HEK293 (cell line): ENCODE measurements around the gene NUP62.
A peak's percentile ranks its signal among the peaks of the same experiment; 100 is the strongest.

Experiments used
- BCL11A ChIP-seq: fragments of 450-650 bp; formaldehyde crosslinking; IDR thresholded peaks from 2 replicates; pipeline ENCODE4 v1.5.1; 2016; ENCODE audit warnings: low read depth, missing biosample characterization, missing genetic modification characterization
- GLIS2 ChIP-seq: fragments of 450-650 bp; formaldehyde crosslinking; IDR thresholded peaks from 2 replicates; pipeline ENCODE4 v1.5.1; 2016; ENCODE audit warnings: missing biosample characterization, missing genetic modification characterization
- HOXC10 ChIP-seq: sonication (generic); formaldehyde crosslinking; IDR thresholded peaks from 2 replicates; pipeline ENCODE4 v1.8.1; 2023; ENCODE audit warnings: mild to moderate bottlenecking, missing genetic modification reagents
- KLF10 ChIP-seq: fragments of 450-650 bp; IDR thresholded peaks from 2 replicates; pipeline ENCODE4 v1.5.1; 2018; ENCODE audit warnings: missing biosample characterization, mild to moderate bottlenecking, missing genetic modification characterization
- PRDM10 ChIP-seq: fragments of 450-650 bp; formaldehyde crosslinking; IDR thresholded peaks from 2 replicates; pipeline ENCODE4 v1.5.1; 2016; ENCODE audit warnings: missing biosample characterization, missing genetic modification characterization
- ZBTB20 ChIP-seq: fragments of 450-650 bp; formaldehyde crosslinking; IDR thresholded peaks from 2 replicates; pipeline ENCODE4 v1.5.1; 2016; ENCODE audit warnings: missing biosample characterization, missing genetic modification characterization
- ZBTB49 ChIP-seq: fragments of 450-650 bp; formaldehyde crosslinking; IDR thresholded peaks from 2 replicates; pipeline ENCODE4 v1.5.1; 2016; ENCODE audit warnings: missing biosample characterization, missing genetic modification characterization, low read depth
- ZFHX2 ChIP-seq: fragments of 450-650 bp; formaldehyde crosslinking; conservative IDR thresholded peaks from 2 replicates; pipeline ENCODE4 v1.5.1; 2016; ENCODE audit warnings: missing biosample characterization, missing genetic modification characterization
- ZFP37 ChIP-seq: fragments of 450-650 bp; formaldehyde crosslinking; IDR thresholded peaks from 2 replicates; pipeline ENCODE4 v1.5.1; 2016; ENCODE audit warnings: missing biosample characterization, missing genetic modification characterization
- ZNF10 ChIP-seq: fragments of 450-650 bp; formaldehyde crosslinking; IDR thresholded peaks from 2 replicates; pipeline ENCODE4 v1.5.1; 2017; ENCODE audit warnings: missing biosample characterization, missing genetic modification characterization
- ZNF19 ChIP-seq: fragments of 450-650 bp; formaldehyde crosslinking; IDR thresholded peaks from 2 replicates; pipeline ENCODE4; 2016; ENCODE audit warnings: missing biosample characterization, missing genetic modification characterization, low read depth
- ZNF280D ChIP-seq: fragments of 450-650 bp; formaldehyde crosslinking; IDR thresholded peaks from 2 replicates; pipeline ENCODE4 v1.5.1; 2016; ENCODE audit warnings: missing biosample characterization, missing genetic modification characterization
- ZNF398 ChIP-seq: fragments of 450-650 bp; formaldehyde crosslinking; IDR thresholded peaks from 2 replicates; pipeline ENCODE4 v1.5.1; 2017; ENCODE audit warnings: missing biosample characterization, missing genetic modification characterization
- ZNF501 ChIP-seq: fragments of 450-650 bp; formaldehyde crosslinking; IDR thresholded peaks from 2 replicates; pipeline ENCODE4 v1.5.1; 2016; ENCODE audit warnings: missing biosample characterization, missing genetic modification characterization
- ZNF580 ChIP-seq: fragments of 450-650 bp; formaldehyde crosslinking; IDR thresholded peaks from 2 replicates; pipeline ENCODE4 v1.5.1; 2016; ENCODE audit warnings: missing biosample characterization, missing genetic modification characterization
- ZNF596 ChIP-seq: fragments of 450-650 bp; IDR thresholded peaks from 2 replicates; pipeline ENCODE4 v1.5.0; 2018; ENCODE audit warnings: missing biosample characterization, mild to moderate bottlenecking, missing genetic modification characterization, moderate library complexity
- ZXDB ChIP-seq: fragments of 450-650 bp; formaldehyde crosslinking; IDR thresholded peaks from 2 replicates; pipeline ENCODE4 v1.5.1; 2016; ENCODE audit warnings: missing biosample characterization, missing genetic modification characterization
- TF ChIP-seq, protein P1 (sequence below): fragments of 450-650 bp; formaldehyde crosslinking; IDR thresholded peaks from 2 replicates; pipeline ENCODE4 v1.5.1; 2016; ENCODE audit warnings: missing biosample characterization, missing genetic modification characterization
- TF ChIP-seq, protein P2 (sequence below): fragments of 450-650 bp; formaldehyde crosslinking; optimal IDR thresholded peaks from 2 replicates; pipeline ENCODE3; 2016; ENCODE audit warnings: missing biosample characterization, mild to moderate bottlenecking, missing genetic modification characterization
- TF ChIP-seq, protein P3 (sequence below): fragments of 450-650 bp; formaldehyde crosslinking; IDR thresholded peaks from 2 replicates; pipeline ENCODE4 v1.5.1; 2017; ENCODE audit warnings: missing biosample characterization, missing genetic modification characterization

Gene NUP62

DNA sequence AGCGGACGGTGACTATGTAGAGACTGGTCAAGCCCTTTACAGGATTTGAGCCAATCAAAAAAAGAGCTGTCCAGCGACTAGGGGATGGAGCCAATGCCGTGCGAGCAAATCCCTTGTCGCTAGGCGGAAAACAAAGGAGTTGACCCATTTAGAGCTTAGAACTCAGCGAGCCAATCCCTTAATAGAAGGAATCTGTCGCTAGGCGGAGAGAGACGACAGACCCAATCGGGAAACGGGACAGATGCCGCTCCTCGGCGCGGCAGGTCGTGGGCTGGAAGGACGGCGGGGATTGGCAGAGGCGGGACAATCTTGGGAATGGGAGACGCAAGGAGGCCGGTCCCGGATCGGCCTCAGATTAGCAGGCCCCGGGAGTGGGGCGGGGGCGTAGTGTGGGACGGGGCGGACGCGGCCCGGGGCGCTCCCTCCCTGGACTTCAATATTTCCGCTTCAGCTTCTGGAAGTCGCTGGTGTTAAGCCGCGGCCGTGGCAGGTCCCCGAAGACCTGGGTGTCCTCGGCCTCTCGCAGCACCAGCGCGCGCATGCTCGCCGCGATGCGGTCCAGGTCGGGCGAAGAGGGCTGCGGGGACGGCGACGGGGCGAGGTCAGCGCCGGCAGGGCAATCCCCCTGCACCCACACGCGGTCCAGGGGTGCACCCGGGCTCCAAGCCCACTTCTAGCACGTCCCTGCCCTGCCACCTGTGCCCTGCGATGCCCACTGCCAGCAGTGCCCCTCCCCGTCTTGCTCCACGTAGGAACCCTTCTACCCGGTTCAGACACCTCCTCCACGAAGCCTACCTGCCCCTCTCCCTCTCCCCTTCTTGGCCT, 59.6 kb downstream of the NUP62 start (continued):
- TF ChIP-seq, protein P1, sequence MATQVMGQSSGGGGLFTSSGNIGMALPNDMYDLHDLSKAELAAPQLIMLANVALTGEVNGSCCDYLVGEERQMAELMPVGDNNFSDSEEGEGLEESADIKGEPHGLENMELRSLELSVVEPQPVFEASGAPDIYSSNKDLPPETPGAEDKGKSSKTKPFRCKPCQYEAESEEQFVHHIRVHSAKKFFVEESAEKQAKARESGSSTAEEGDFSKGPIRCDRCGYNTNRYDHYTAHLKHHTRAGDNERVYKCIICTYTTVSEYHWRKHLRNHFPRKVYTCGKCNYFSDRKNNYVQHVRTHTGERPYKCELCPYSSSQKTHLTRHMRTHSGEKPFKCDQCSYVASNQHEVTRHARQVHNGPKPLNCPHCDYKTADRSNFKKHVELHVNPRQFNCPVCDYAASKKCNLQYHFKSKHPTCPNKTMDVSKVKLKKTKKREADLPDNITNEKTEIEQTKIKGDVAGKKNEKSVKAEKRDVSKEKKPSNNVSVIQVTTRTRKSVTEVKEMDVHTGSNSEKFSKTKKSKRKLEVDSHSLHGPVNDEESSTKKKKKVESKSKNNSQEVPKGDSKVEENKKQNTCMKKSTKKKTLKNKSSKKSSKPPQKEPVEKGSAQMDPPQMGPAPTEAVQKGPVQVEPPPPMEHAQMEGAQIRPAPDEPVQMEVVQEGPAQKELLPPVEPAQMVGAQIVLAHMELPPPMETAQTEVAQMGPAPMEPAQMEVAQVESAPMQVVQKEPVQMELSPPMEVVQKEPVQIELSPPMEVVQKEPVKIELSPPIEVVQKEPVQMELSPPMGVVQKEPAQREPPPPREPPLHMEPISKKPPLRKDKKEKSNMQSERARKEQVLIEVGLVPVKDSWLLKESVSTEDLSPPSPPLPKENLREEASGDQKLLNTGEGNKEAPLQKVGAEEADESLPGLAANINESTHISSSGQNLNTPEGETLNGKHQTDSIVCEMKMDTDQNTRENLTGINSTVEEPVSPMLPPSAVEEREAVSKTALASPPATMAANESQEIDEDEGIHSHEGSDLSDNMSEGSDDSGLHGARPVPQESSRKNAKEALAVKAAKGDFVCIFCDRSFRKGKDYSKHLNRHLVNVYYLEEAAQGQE (tag by site-specific recombination), result no peak
- TF ChIP-seq ZNF19 (no peak), ZNF501 (tag by site-specific recombination) (peak; percentile 65; the same call in 1 of the 2 replicates), ZBTB20 (tag by site-specific recombination) (peak; percentile 78), ZNF280D (tag by site-specific recombination) (no peak), ZBTB49 (tag by site-specific recombination) (no peak), ZNF10 (tag by site-specific recombination) (0 out of 2 replicates have a peak, but pooled peaks have one; percentile 19), PRDM10 (tag by site-specific recombination) (0 out of 2 replicates have a peak, but pooled peaks have one; percentile 35), ZFP37 (tag by site-specific recombination) (peak; percentile 93; the same call in 1 of the 2 replicates), ZNF398 (no peak; the same call in none of the 2 replicates), ZNF596 (tag by site-specific recombination) (no peak), KLF10 (tag by site-specific recombination) (peak; percentile 79), ZNF580 (peak; percentile 94), GLIS2 (tag by site-specific recombination) (no peak; the same call in 1 of the 2 replicates), ZXDB (tag by site-specific recombination) (peak; percentile 49), HOXC10 (CRISPR knock-in tag) (no peak), ZFHX2 (tag by site-specific recombination) (peak; percentile 94), BCL11A (tag by site-specific recombination) (no peak)
- TF ChIP-seq, protein P2, sequence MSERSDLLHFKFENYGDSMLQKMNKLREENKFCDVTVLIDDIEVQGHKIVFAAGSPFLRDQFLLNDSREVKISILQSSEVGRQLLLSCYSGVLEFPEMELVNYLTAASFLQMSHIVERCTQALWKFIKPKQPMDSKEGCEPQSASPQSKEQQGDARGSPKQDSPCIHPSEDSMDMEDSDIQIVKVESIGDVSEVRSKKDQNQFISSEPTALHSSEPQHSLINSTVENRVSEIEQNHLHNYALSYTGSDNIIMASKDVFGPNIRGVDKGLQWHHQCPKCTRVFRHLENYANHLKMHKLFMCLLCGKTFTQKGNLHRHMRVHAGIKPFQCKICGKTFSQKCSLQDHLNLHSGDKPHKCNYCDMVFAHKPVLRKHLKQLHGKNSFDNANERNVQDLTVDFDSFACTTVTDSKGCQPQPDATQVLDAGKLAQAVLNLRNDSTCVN (tag by site-specific recombination), result peak; percentile 74
- TF ChIP-seq, protein P3, sequence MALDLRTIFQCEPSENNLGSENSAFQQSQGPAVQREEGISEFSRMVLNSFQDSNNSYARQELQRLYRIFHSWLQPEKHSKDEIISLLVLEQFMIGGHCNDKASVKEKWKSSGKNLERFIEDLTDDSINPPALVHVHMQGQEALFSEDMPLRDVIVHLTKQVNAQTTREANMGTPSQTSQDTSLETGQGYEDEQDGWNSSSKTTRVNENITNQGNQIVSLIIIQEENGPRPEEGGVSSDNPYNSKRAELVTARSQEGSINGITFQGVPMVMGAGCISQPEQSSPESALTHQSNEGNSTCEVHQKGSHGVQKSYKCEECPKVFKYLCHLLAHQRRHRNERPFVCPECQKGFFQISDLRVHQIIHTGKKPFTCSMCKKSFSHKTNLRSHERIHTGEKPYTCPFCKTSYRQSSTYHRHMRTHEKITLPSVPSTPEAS (tag by site-specific recombination), result 0 out of 2 replicates have a peak, but pooled peaks have one; percentile 9
